ENCODE data around the gene GRB10. TPM values are rescaled to one million over a fixed set of nuclear protein-coding genes. Genes with fewer than 3 reads are reported as not detected.

The GRB10 gene
- polyA plus RNA-seq, 6 donors from 2014 or later: 0.24 TPM; not detected in 5

DNA sequence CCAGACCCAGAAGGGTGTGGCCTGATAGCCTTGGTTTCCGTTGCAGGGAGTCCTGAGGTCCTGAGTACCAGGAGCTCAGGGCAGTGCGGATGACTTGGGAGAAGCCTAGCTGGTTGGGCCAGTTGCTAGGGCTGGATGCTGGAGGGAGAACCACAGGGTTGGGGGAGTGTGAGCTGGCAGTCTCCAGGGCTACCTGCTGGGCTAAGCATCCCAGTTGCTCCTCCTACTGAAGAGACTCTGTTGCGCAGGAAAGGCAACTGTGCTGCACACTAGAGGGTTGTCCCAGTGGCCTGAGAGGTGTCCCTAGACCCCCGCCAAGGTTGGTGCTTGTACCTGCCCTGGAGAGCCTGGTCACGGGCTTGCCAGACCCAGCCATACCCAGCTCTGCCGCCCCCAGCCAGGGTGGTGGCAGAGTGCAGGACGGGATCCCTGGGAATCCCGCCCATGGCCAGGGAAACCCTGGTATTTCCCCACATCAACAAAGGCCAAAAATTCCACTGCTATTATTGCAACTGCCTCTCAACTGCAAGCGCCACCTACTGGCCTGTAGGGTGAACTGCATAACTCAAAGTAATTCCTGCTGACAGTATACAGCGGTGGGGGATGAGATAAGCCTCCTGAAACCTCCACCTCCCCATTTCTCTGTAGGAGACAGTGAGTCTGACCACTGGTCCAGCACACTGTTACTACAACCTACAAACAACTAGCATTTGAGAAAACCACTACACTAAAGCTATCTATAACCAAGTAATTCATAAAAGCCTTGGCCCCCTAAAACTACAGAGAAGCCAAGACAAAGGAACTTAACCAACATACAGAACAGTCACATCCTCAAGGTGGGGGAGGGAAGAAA lies 149.9 kb downstream of the GRB10 start:
- peaks cover 0 to 19% (median 2%) of the 10 kb centered on the region in 3 donors for H3K4me1 Mint-ChIP-seq
- H3K27me3 Mint-ChIP-seq: peaks cover 11 to 26% (median 19%) of the 10 kb centered on the region in 3 donors
- H3K9me3 Mint-ChIP-seq: peaks cover 0 to 19% (median 3%) of the 10 kb centered on the region in 7 donors
- no peak overlapping the region for H3K27ac Mint-ChIP-seq
- ATAC-seq (ENCODE audit: low read depth in 2 of 2) (peak; percentile 32 to 61), DNase-seq (peak; percentile 27)
- peaks cover 0 to 14% of the 10 kb centered on the region in 2 donors for H3K36me3 Mint-ChIP-seq
- H3K4me3 Mint-ChIP-seq: no peak overlapping the region

- Mint-ChIP-seq H3K4me1 (peaks cover 0 to 19% (median 2%) of the 10 kb centered on the region in 3 donors), H3K27me3 (peaks cover 10 to 26% (median 20%) of the 10 kb centered on the region in 3 donors), H3K27ac (peak overlapping the region in 1 of 6 donors; percentile 54), H3K36me3 (peaks cover 0 to 14% of the 10 kb centered on the region in 2 donors), H3K9me3 (peaks cover 0 to 19% (median 3%) of the 10 kb centered on the region in 7 donors), H3K4me3 (no peak overlapping the region)
- no peak for ATAC-seq (ENCODE audit: low read depth in 2 of 2)
- DNase-seq: no peak
Observed at GRCh38 chr7:50631639-50632038, 151.1 kb downstream of the GRB10 start.

GRCh38 chr7:50631100-50631499 lies 151.6 kb downstream of the GRB10 start:
- Mint-ChIP-seq H3K4me3 (no peak overlapping the region), H3K36me3 (peaks cover 0 to 14% of the 10 kb centered on the region in 2 donors), H3K27me3 (peaks cover 8 to 26% (median 20%) of the 10 kb centered on the region in 3 donors), H3K27ac (peak overlapping the region in 1 of 6 donors; percentile 54), H3K9me3 (peaks cover 0 to 19% (median 2%) of the 10 kb centered on the region in 7 donors), H3K4me1 (peaks cover 0 to 19% (median 2%) of the 10 kb centered on the region in 3 donors)
- no peak for ATAC-seq (ENCODE audit: low read depth in 2 of 2)
- DNase-seq: no peak

DNA sequence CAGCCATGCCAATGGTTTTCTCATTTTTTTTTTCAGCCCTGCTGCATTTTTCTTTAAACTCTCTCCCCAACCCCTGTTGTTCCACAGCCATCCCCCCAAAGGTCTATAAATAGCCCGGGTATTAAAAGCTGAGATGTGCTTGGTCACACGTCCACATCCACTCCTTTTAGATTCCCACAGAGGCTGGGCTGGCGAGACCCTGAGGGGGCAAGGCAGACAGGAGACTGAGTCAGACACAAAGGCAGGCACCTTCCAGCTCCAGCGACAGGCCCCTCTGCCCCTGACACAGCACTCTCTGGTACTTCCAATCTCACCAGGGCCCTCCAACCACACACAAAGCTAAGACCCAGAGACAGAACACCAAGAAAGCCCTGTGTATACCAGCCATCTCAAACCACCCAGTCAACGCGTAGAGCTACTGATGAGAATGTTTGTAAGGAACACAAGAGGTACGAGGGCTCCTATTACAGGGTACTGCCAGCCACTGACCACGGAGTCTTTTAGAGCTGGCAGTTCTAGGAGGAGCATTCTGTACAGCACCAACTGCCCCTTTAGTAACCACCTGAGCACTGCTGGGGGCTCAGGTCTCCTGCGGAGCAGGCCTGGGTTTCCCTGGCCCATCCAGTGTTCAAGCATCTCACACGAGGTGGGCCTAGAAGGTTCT lies 153.3 kb downstream of the GRB10 start:
- Mint-ChIP-seq H3K4me3 (peak overlapping the region in 6 of 8 donors; percentile 22 to 71 (median 52)), H3K9me3 (peaks cover 0 to 9% (median 0%) of the 10 kb centered on the region in 7 donors), H3K27ac (peak overlapping the region in 3 of 6 donors; percentile 2 to 94 (median 65)), H3K27me3 (peaks cover 4 to 14% (median 12%) of the 10 kb centered on the region in 3 donors), H3K36me3 (peaks cover 0 to 7% of the 10 kb centered on the region in 2 donors), H3K4me1 (peaks cover 0 to 19% (median 2%) of the 10 kb centered on the region in 3 donors)
- DNase-seq (no peak), ATAC-seq (ENCODE audit: low read depth in 2 of 2) (no peak)

DNA sequence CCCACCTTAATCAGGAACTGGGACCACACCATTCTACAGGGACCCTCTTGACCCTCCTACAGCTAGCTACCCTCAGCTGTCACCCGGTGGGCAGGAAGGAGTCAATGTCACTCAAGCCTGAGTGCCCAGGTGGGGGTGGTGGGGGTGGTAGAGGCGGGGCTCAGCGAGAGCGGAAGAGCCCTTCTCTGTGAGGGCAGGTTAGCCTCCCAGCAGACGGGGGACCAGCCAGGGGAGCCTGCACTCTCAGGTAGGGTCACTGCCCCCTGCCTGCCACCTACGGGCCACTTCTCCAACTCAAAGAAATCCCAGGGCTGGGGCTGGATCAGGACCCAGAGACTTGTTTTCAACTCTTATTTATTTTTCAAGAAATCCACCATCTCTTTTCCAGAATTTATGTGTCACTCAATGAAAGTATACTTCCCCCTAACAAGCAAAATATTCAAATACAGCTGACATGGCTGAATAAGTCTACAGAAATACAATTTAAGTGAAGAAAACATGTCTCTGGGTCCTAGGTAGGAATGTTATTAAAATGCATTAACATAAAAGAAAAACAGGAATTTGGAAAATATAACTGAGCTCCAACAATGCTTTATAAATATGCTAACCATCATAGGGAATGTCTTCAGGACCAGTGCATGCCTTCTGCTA lies 154.1 kb downstream of the GRB10 start:
- Mint-ChIP-seq H3K4me3 (peak overlapping the region in 7 of 8 donors; percentile 35 to 71 (median 55)), H3K4me1 (peaks cover 0 to 19% (median 2%) of the 10 kb centered on the region in 3 donors), H3K27ac (peak overlapping the region in 3 of 6 donors; percentile 39 to 80 (median 52)), H3K9me3 (peaks cover 0 to 6% (median 0%) of the 10 kb centered on the region in 7 donors), H3K36me3 (peaks cover 0 to 5% of the 10 kb centered on the region in 2 donors), H3K27me3 (peaks cover 4 to 11% (median 7%) of the 10 kb centered on the region in 3 donors)
- peak in 1 of 2 donors; percentile 76 for ATAC-seq (ENCODE audit: low read depth in 2 of 2)
- no peak for DNase-seq

DNA sequence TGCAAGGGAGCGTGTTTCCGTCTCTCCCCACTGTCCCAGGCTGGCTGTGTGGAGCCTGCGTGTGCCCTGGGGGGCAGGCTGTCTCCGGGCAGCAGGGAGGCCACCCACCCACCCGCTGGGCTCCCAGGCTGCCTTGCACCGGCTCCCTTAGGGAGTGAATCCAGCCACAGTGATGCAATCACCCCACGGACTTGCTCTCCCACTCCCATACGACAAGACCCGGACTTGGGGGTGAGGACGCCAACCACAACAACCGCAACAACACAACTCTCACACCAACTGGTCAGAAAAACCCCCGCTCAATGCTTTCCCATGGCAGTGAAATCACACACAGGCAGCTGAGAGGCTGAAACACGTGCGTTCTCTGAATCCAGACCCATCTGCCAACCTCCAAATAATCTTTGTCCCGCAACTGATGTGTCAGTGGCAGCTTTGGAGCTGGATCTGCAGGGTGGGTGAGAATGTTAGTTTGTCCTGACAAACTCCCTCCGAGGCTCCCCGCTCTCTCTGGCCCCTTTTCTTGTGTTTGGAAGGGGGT lies 154.8 kb downstream of the GRB10 start:
- ATAC-seq (ENCODE audit: low read depth in 2 of 2) (no peak), DNase-seq (no peak)
- H3K27me3 Mint-ChIP-seq: peaks cover under 1 to 6% (median under 1%) of the 10 kb centered on the region in 3 donors
- H3K27ac Mint-ChIP-seq: peak overlapping the region in 2 of 6 donors; percentile 39 to 52
- peaks cover 0 to 19% (median 2%) of the 10 kb centered on the region in 3 donors for H3K4me1 Mint-ChIP-seq
- no peaks in the 10 kb centered on the region for H3K36me3 Mint-ChIP-seq
- H3K9me3 Mint-ChIP-seq: no peaks in the 10 kb centered on the region
- H3K4me3 Mint-ChIP-seq: peak overlapping the region in 1 of 8 donors; percentile 37

- ATAC-seq (ENCODE audit: low read depth in 2 of 2) (no peak), DNase-seq (no peak)
- H3K4me1 Mint-ChIP-seq: peaks cover 0 to 19% (median 2%) of the 10 kb centered on the region in 3 donors
- no peaks in the 10 kb centered on the region for H3K36me3 Mint-ChIP-seq
- H3K4me3 Mint-ChIP-seq: no peak overlapping the region
- no peaks in the 10 kb centered on the region for H3K9me3 Mint-ChIP-seq
- H3K27ac Mint-ChIP-seq: no peak overlapping the region
- peaks cover 0 to 12% (median 0%) of the 10 kb centered on the region in 3 donors for H3K27me3 Mint-ChIP-seq
Observed at GRCh38 chr7:50626286-50626685, 156.4 kb downstream of the GRB10 start.

DNA sequence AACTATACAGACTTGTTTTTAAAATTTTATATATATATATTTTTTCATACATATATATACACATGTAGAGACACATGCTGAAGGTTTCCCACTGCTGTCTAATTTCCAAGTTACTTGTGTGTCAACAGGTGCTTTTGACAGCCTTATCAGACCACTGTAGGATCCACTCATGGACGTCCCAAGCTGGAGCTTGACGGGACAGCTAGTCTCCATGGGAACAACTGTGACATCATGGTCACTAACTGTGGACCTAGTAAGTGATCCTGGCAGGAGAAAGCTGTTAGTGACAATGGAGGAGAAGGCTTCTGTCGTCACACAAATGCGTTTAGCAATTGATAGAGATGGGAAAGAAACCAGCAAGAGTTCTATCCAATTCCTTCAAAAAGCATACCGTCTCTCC lies 157.3 kb downstream of the GRB10 start:
- H3K4me3 Mint-ChIP-seq: no peak overlapping the region
- no peaks in the 10 kb centered on the region for H3K9me3 Mint-ChIP-seq
- H3K27me3 Mint-ChIP-seq: peaks cover 0 to 12% (median 4%) of the 10 kb centered on the region in 3 donors
- DNase-seq (no peak), ATAC-seq (ENCODE audit: low read depth in 2 of 2) (no peak)
- H3K36me3 Mint-ChIP-seq: no peaks in the 10 kb centered on the region
- no peak overlapping the region for H3K27ac Mint-ChIP-seq
- peaks cover 0 to 19% (median 2%) of the 10 kb centered on the region in 3 donors for H3K4me1 Mint-ChIP-seq

DNA sequence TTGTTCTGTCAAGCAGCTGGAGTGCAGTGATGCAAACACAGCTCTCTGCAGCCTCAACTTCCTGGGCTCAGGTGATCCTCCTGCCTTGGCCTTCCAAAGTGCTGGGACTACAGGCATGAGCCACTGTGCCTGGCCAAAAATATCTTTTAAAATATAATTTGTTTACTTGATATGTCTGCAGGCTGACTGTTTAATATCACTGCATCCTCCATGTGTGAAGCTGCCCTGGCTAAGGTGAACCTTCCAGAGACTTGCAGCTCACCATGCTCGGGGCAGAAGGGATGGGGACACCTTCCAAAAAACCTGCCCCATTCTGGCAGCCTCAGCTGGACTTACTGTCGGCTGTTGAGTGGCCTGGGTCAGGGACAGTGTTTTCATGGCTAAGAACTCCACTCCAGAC lies 159.9 kb downstream of the GRB10 start:
- Mint-ChIP-seq H3K4me3 (no peak overlapping the region), H3K4me1 (no peaks in the 10 kb centered on the region), H3K36me3 (no peaks in the 10 kb centered on the region), H3K27ac (no peak overlapping the region), H3K27me3 (peaks cover 0 to 12% (median 11%) of the 10 kb centered on the region in 3 donors), H3K9me3 (no peaks in the 10 kb centered on the region)
- no peak for ATAC-seq (ENCODE audit: low read depth in 2 of 2)
- DNase-seq: no peak

DNA sequence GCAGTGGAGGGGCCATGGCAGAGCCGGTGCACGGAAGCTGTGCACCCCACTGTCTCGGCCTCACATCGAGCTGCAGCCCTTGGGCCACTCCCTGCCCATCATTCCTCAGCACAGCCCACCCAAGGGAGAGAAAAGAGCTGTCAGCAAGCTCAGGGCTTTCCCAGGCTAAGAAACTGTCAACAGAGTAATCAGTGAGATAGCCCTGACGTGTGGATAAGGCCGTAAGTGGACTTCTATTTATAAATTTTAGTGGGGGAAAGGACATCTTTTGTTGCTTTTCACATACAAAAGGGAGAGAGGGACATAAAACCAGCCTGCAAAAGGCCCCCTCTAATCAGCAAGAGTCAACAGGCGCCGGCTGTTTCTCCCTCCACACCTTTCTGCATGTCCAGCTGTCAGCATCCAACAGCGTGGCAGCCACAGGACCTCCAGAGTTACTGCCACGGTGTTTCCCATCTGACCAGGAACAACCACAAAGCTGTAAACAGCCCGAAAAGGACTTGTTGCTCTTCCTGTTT lies 160.7 kb downstream of the GRB10 start:
- Mint-ChIP-seq H3K27ac (peak overlapping the region in 1 of 6 donors; percentile 57), H3K4me1 (no peaks in the 10 kb centered on the region), H3K9me3 (no peaks in the 10 kb centered on the region), H3K4me3 (no peak overlapping the region), H3K36me3 (no peaks in the 10 kb centered on the region), H3K27me3 (peaks cover 0 to 11% (median 11%) of the 10 kb centered on the region in 3 donors)
- ATAC-seq (ENCODE audit: low read depth in 2 of 2) (no peak), DNase-seq (no peak)

DNA sequence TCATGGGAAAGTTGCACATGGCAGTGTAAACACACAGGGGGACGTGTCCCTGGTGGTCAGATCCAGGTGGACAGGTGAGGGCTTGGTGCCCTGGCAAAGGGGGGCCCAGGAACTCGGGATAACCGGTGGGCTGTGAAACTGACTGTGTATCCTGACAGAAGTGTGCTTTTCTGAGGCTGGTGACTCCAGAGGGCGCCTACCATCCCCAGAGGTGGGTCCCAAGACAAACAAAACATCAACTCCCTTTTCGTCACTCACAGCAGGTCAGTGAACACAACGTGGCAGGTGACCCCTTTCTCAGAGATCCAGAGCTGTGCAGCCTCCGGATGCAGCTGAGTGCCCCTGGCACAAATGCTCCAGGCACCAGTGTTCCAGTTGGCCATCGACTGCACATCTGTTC lies 161.5 kb downstream of the GRB10 start:
- ATAC-seq (ENCODE audit: low read depth in 2 of 2) (no peak), DNase-seq (no peak)
- H3K27me3 Mint-ChIP-seq: peaks cover 0 to 11% (median 11%) of the 10 kb centered on the region in 3 donors
- no peak overlapping the region for H3K4me3 Mint-ChIP-seq
- no peaks in the 10 kb centered on the region for H3K36me3 Mint-ChIP-seq
- H3K9me3 Mint-ChIP-seq: no peaks in the 10 kb centered on the region
- H3K27ac Mint-ChIP-seq: no peak overlapping the region
- no peaks in the 10 kb centered on the region for H3K4me1 Mint-ChIP-seq

DNA sequence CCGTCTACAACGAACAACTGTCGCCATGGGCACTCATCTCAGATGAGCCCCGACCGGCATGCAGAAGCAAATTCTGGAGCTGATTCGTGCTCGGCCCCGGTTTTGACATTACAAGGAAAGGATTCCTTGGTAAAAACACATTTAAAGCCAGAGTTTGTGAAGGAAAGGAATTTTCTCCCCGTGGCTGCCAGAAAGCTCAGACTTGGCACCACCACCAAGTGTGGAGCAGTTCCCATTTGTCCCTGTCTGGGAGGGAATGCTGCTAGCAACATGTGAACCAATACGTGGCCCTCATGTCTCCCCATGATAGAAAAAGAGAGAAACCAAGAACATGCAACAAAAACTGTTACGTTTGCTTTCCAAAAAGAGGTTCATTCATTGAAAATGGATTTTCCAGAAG lies 162.3 kb downstream of the GRB10 start:
- H3K36me3 Mint-ChIP-seq: no peaks in the 10 kb centered on the region
- H3K27me3 Mint-ChIP-seq: peaks cover 0 to 11% (median 11%) of the 10 kb centered on the region in 3 donors
- peak overlapping the region in 1 of 6 donors; percentile 14 for H3K27ac Mint-ChIP-seq

More for the DNA sequence above, 162.3 kb downstream of the GRB10 start:
- Mint-ChIP-seq H3K4me3 (no peak overlapping the region), H3K9me3 (no peaks in the 10 kb centered on the region), H3K4me1 (no peaks in the 10 kb centered on the region)
- ATAC-seq (ENCODE audit: low read depth in 2 of 2) (no peak), DNase-seq (no peak)

Measured in naive B cell (primary cell).